Neuronal stem cell (in vitro differentiated cells): Measurements from ENCODE around the gene FBXO48.

Experiments used
- DNase-seq: peaks from one replicate; pipeline ENCODE4 v3.0.0-alpha.2; 2013; ENCODE audit warnings: low spot score
- H2AFZ ChIP-seq: one replicate; pipeline ENCODE4 v1.6.1; 2013; ENCODE audit warnings: mild to moderate bottlenecking, low read length, inconsistent platforms
- H2AK5ac ChIP-seq: 2 replicates; pipeline ENCODE4 v1.6.1; 2013; ENCODE audit warnings: low read depth, mild to moderate bottlenecking, inconsistent platforms, low read length, moderate library complexity, mixed read lengths
- H2BK120ac ChIP-seq: 2 replicates; pipeline ENCODE4 v1.6.1; 2013; ENCODE audit warnings: low read depth, mild to moderate bottlenecking, inconsistent platforms, low read length, moderate library complexity, mixed read lengths
- H2BK12ac ChIP-seq: one replicate; pipeline ENCODE4 v1.6.1; 2013; ENCODE audit warnings: low read length, inconsistent platforms
- H2BK15ac ChIP-seq: 2 replicates; pipeline ENCODE4 v1.6.1; 2013; ENCODE audit warnings: mild to moderate bottlenecking, low read length, inconsistent platforms, mixed read lengths
- H2BK5ac ChIP-seq: one replicate; pipeline ENCODE4 v1.6.1; 2013; ENCODE audit warnings: inconsistent platforms, mild to moderate bottlenecking, low read length, moderate library complexity
- H3K14ac ChIP-seq: one replicate; pipeline ENCODE4 v1.6.1; 2013; ENCODE audit warnings: low read length, inconsistent platforms
- H3K18ac ChIP-seq: 2 replicates; pipeline ENCODE4 v1.6.1; 2013; ENCODE audit warnings: low read length, inconsistent platforms
- H3K23ac ChIP-seq: 2 replicates; pipeline ENCODE4 v1.6.1; 2013; ENCODE audit warnings: low read depth, mild to moderate bottlenecking, mixed read lengths, low read length, inconsistent platforms; ENCODE audit not compliant: poor library complexity
- H3K27ac ChIP-seq: replicated peaks from 3 replicates; pipeline ENCODE4 v1.5.1; 2013; ENCODE audit warnings: low read length, inconsistent platforms
- H3K27me3 ChIP-seq, 3 experiments: 2 replicates each; pipeline ENCODE4 v1.6.1; 2013; ENCODE audit warnings: low read length in 3 of 3, mild to moderate bottlenecking in 2 of 3, inconsistent platforms in 1 of 3, low read depth in 1 of 3, mixed read lengths in 1 of 3, moderate library complexity in 1 of 3; ENCODE audit not compliant: control insufficient read depth in 3 of 3, insufficient read depth in 3 of 3
- H3K36me3 ChIP-seq, 2 donors: replicated peaks in 1 of 2; 2 replicates each; pipeline ENCODE4 v1.6.1; 2013; ENCODE audit warnings: low read length in 2 of 2; ENCODE audit not compliant: control insufficient read depth in 2 of 2, insufficient read depth in 2 of 2
- H3K4ac ChIP-seq: 2 replicates; pipeline ENCODE4 v1.6.1; 2013; ENCODE audit warnings: inconsistent platforms, mild to moderate bottlenecking, low read length, moderate library complexity
- H3K4me1 ChIP-seq, 2 donors: 1 replicate in 1 of 2; 2 replicates in 1 of 2; pipeline ENCODE4 v1.6.1; 2013; ENCODE audit warnings: low read length in 2 of 2, low read depth in 1 of 2; ENCODE audit not compliant: control insufficient read depth in 2 of 2, insufficient read depth in 1 of 2
- H3K4me2 ChIP-seq: one replicate; pipeline ENCODE4 v1.6.1; 2013; ENCODE audit warnings: mild to moderate bottlenecking, low read length, inconsistent platforms; ENCODE audit not compliant: insufficient read depth, poor library complexity, severe bottlenecking
- H3K4me3 ChIP-seq, 2 donors: 2 replicates each; pipeline ENCODE4 v1.5.1; 2013; ENCODE audit warnings: low read length in 2 of 2, mild to moderate bottlenecking in 2 of 2, inconsistent platforms in 1 of 2, moderate library complexity in 1 of 2
- H3K79me1 ChIP-seq: one replicate; pipeline ENCODE4 v1.6.1; 2013; ENCODE audit warnings: low read depth, mild to moderate bottlenecking, inconsistent platforms, low read length, moderate library complexity
- H3K9ac ChIP-seq: one replicate; pipeline ENCODE4 v1.6.1; 2013; ENCODE audit warnings: mild to moderate bottlenecking, low read depth, low read length, inconsistent platforms; ENCODE audit not compliant: poor library complexity
- H3K9me3 ChIP-seq, 2 donors: replicated peaks in 1 of 2; 2 replicates each; pipeline versions ENCODE3 to v1.6.1; 2013; ENCODE audit warnings: low read length in 2 of 2, mild to moderate bottlenecking in 2 of 2, inconsistent platforms in 1 of 2, low read depth in 1 of 2, mixed read lengths in 1 of 2, moderate library complexity in 1 of 2; ENCODE audit not compliant: control insufficient read depth in 2 of 2, insufficient read depth in 1 of 2
- H4K8ac ChIP-seq: one replicate; pipeline ENCODE4 v1.6.1; 2013; ENCODE audit warnings: low read depth, mild to moderate bottlenecking, inconsistent platforms, low read length, moderate library complexity
- H4K91ac ChIP-seq: one replicate; pipeline ENCODE4 v1.6.1; 2013; ENCODE audit warnings: low read length, low read depth, mild to moderate bottlenecking, inconsistent platforms; ENCODE audit not compliant: poor library complexity
- WGBS, 2 donors: extraction: QIAGEN DNeasy Blood & Tissue Kit; methylation state at CpG; one replicate each; pipeline ENCODE4 v1.1.7; 2013; ENCODE audit warnings: missing lambda C conversion rate in 2 of 2, mixed read lengths in 1 of 2; ENCODE audit not compliant: insufficient read length in 2 of 2, insufficient replicate concordance in 1 of 2; ENCODE audit errors: extremely low coverage in 2 of 2; 5-methylcytosine and 5-hydroxymethylcytosine counted together

The FBXO48 gene

GRCh38 chr2:68475110-68475509, 8.0 kb upstream of the FBXO48 start:
- Histone ChIP-seq H3K14ac (no peak overlapping the region), H3K79me1 (no peaks in the 10 kb centered on the region), H3K9ac (no peak overlapping the region), H4K8ac (no peak overlapping the region), H3K27me3 (no peaks in the 10 kb centered on the region), H3K4me2 (no peak overlapping the region), H2BK12ac (no peak overlapping the region), H2BK15ac (no peak overlapping the region), H2BK120ac (no peak overlapping the region), H2AK5ac (no peak overlapping the region), H3K23ac (no peak overlapping the region), H3K36me3 (no peaks in the 10 kb centered on the region), H3K9me3 (no peaks in the 10 kb centered on the region), H4K91ac (no peak overlapping the region), H3K4ac (no peak overlapping the region), H2BK5ac (no peak overlapping the region), H3K4me3 (no peak overlapping the region), H3K18ac (no peak overlapping the region), H3K27ac (no peak overlapping the region), H3K4me1 (no peaks in the 10 kb centered on the region), H2AFZ (no peak overlapping the region)
- DNase-seq: no peak

- Histone ChIP-seq H2AFZ (no peak overlapping the region), H3K9me3 (no peaks in the 10 kb centered on the region), H2BK5ac (no peak overlapping the region), H3K4me3 (no peak overlapping the region), H3K14ac (no peak overlapping the region), H2BK120ac (no peak overlapping the region), H2AK5ac (no peak overlapping the region), H3K23ac (no peak overlapping the region), H4K8ac (no peak overlapping the region), H3K36me3 (no peaks in the 10 kb centered on the region), H3K27ac (no peak overlapping the region), H3K4ac (no peak overlapping the region), H2BK15ac (no peak overlapping the region), H3K79me1 (no peaks in the 10 kb centered on the region), H3K9ac (no peak overlapping the region), H3K27me3 (no peaks in the 10 kb centered on the region), H3K4me2 (no peak overlapping the region), H3K18ac (no peak overlapping the region), H3K4me1 (peaks cover 2 to 3% of the 10 kb centered on the region in 2 donors), H2BK12ac (no peak overlapping the region), H4K91ac (no peak overlapping the region)
- WGBS, 2 donors: no CpG with 5 or more reads among the region's 3 CpGs
- DNase-seq: no peak
Observed at GRCh38 chr2:68472796-68473414, 5.8 kb upstream of the FBXO48 start.

DNA sequence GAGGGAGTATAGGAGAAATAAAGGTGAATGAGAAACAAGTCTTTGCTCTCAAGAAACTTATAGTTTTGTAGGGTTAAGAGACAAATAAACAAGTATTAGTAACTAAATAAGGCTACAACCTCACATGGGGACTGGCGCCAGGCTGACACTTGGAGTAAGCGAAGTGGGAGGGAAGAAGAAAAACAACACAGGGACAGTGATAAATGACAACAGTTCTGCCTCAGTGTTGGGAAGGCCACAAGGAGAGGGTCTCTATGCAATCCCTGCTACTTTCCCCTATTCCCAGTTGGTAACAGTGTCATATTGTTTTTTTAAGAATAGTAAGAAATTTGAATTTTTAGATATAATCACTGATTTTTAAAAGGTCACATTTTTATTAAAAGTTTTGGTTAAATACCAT, 4.3 kb upstream of the FBXO48 start:
- Histone ChIP-seq H4K8ac (no peak overlapping the region), H3K14ac (no peak overlapping the region)

GRCh38 chr2:68469935-68470334, 2.8 kb upstream of the FBXO48 start:
- WGBS, 2 donors: no CpG with 5 or more reads among the region's 1 CpG
- no peak overlapping the region for H4K91ac ChIP-seq
- no peak overlapping the region for H3K9ac ChIP-seq
- H3K23ac ChIP-seq: no peak overlapping the region
- H3K18ac ChIP-seq: no peak overlapping the region
- peaks cover 5 to 6% of the 10 kb centered on the region in 2 donors for H3K4me1 ChIP-seq
- H2BK120ac ChIP-seq: no peak overlapping the region
- H2BK15ac ChIP-seq: no peak overlapping the region
- H2BK5ac ChIP-seq: no peak overlapping the region
- no peak overlapping the region for H3K14ac ChIP-seq
- H3K4me2 ChIP-seq: no peak overlapping the region
- no peak overlapping the region for H3K4me3 ChIP-seq
- H3K27me3 ChIP-seq: no peaks in the 10 kb centered on the region
- no peak overlapping the region for H2AK5ac ChIP-seq
- no peaks in the 10 kb centered on the region for H3K79me1 ChIP-seq
- no peak overlapping the region for H3K27ac ChIP-seq
- H3K9me3 ChIP-seq: no peaks in the 10 kb centered on the region
- H3K4ac ChIP-seq: no peak overlapping the region
- DNase-seq: no peak
- no peaks in the 10 kb centered on the region for H3K36me3 ChIP-seq
- no peak overlapping the region for H2AFZ ChIP-seq
- no peak overlapping the region for H4K8ac ChIP-seq
- H2BK12ac ChIP-seq: no peak overlapping the region

More for the DNA sequence above, 4.3 kb upstream of the FBXO48 start:
- no peaks in the 10 kb centered on the region for H3K79me1 ChIP-seq
- no peak overlapping the region for H2AFZ ChIP-seq
- no peak for DNase-seq
- H2BK5ac ChIP-seq: no peak overlapping the region
- no peak overlapping the region for H2BK120ac ChIP-seq
- H3K9me3 ChIP-seq: no peaks in the 10 kb centered on the region
- H2AK5ac ChIP-seq: no peak overlapping the region
- H3K9ac ChIP-seq: no peak overlapping the region
- H2BK15ac ChIP-seq: no peak overlapping the region
- H4K91ac ChIP-seq: no peak overlapping the region
- H3K4me2 ChIP-seq: no peak overlapping the region
- H3K4me1 ChIP-seq: peaks cover 3 to 4% of the 10 kb centered on the region in 2 donors
- no peak overlapping the region for H3K23ac ChIP-seq
- no peak overlapping the region for H3K27ac ChIP-seq
- no peak overlapping the region for H3K18ac ChIP-seq
- no CpG with 5 or more reads among the region's 2 CpGs for WGBS, 2 donors
- no peaks in the 10 kb centered on the region for H3K27me3 ChIP-seq
- no peaks in the 10 kb centered on the region for H3K36me3 ChIP-seq
- no peak overlapping the region for H2BK12ac ChIP-seq
- H3K4me3 ChIP-seq: no peak overlapping the region
- no peak overlapping the region for H3K4ac ChIP-seq
